Stomach smooth muscle (tissue), 2 donors: ENCODE data around the gene GALT.

ENCODE experiments used
- H3K27ac ChIP-seq: one replicate; pipeline ENCODE4 v1.7.0; 2013; ENCODE audit warnings: mild to moderate bottlenecking, low read length, inconsistent platforms
- H3K27me3 ChIP-seq, 2 donors: one replicate each; pipeline ENCODE4 v1.7.0; 2013; ENCODE audit warnings: low read length in 2 of 2; ENCODE audit not compliant: insufficient read depth in 2 of 2, control insufficient read depth in 1 of 2
- H3K36me3 ChIP-seq, 2 donors: one replicate each; pipeline ENCODE4 v1.7.0; 2013; ENCODE audit warnings: low read length in 2 of 2; ENCODE audit not compliant: control insufficient read depth in 2 of 2, insufficient read depth in 2 of 2
- H3K4me1 ChIP-seq: one replicate; pipeline ENCODE4 v1.7.0; 2013; ENCODE audit warnings: low read length; ENCODE audit not compliant: control insufficient read depth, insufficient read depth
- H3K4me3 ChIP-seq, 2 donors: one replicate each; pipeline ENCODE4 v1.7.0; 2013; ENCODE audit warnings: low read length in 2 of 2
- H3K9ac ChIP-seq, 2 donors: one replicate each; pipeline ENCODE4 v1.7.0; 2013; ENCODE audit warnings: low read length in 2 of 2, mild to moderate bottlenecking in 1 of 2
- H3K9me3 ChIP-seq, 2 donors: one replicate each; pipeline ENCODE4 v1.7.0; 2013; ENCODE audit warnings: low read length in 2 of 2; ENCODE audit not compliant: control insufficient read depth in 2 of 2
- donor health status: healthy.
- donor health status: Pancreatic carcinoma.

GALT gene

GRCh38 chr9:34653151-34654072, 6.9 kb downstream of the GALT start:
- Histone ChIP-seq H3K27ac (peak overlapping the region; percentile 93), H3K36me3 (peaks cover 12 to 19% of the 10 kb centered on the region in 2 donors), H3K27me3 (no peaks in the 10 kb centered on the region), H3K4me3 (peak overlapping the region; percentile 70 to 82), H3K9ac (peak overlapping the region; percentile 60 to 67), H3K4me1 (peaks cover 58% of the 10 kb centered on the region), H3K9me3 (no peaks in the 10 kb centered on the region)

DNA sequence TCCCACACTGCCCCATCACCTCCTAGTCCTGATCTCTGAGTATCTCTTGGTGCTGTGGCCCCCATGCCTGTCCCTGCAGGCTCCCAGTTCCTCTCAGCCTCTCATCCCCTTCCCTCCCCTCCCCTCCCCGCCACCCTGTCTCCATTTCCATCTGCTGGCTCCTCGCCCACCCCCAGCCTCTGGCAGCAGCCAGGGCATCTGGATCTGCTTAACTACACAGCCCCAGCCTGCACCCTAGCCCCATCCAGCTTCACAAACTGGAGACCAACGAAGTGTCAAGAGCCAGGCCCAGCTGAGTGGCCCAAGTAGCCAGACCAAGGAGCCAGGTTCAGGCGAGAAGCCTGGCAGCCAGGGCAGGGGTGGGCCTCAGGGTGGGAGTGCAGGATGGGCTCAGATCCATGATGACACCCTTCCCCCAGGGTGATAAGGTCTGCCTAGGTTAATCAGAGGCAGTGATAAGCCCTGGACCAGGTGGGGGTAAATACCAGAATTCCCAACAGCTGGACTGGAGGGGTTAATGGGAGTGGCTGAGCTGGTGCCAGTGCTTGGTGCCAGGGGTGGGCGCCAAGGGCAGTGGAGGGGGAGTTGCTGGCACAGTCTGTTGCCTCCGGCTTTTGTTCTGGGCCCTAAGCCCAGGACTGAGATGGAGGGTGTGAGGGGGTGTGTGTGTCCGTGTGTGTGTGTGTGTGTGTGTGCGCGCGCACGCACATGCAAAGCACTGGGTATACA, 8.0 kb downstream of the GALT start:
- Histone ChIP-seq H3K9ac (peak overlapping the region in 1 of 2 donors; percentile 66), H3K4me3 (peak overlapping the region; percentile 47 to 63), H3K27me3 (no peaks in the 10 kb centered on the region), H3K4me1 (peaks cover 56% of the 10 kb centered on the region), H3K36me3 (peaks cover 3 to 8% of the 10 kb centered on the region in 2 donors), H3K27ac (peak overlapping the region; percentile 93), H3K9me3 (no peaks in the 10 kb centered on the region)

DNA sequence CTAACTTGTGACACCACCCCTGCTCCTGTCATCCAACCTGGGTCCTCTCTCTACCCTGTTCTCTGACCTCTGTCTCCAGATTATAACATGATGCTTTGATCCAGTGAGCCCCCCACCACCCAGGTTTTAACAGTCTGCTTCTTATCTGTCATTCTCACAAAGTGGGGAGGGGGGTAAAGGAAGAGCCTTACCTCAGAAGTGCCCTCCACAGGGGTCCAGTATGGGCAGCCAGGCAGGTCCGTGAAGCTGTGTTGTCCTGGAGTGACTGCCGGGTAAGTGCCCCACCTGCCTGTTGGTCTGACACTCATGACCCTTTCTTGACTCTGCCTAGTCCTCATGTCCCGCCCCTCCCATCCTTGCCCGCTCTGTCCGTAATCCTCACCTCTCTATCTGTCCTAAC, 8.9 kb downstream of the GALT start:
- Histone ChIP-seq H3K9ac (no peak overlapping the region), H3K36me3 (peaks cover 4 to 6% of the 10 kb centered on the region in 2 donors), H3K4me1 (peaks cover 54% of the 10 kb centered on the region), H3K4me3 (peak overlapping the region in 1 of 2 donors; percentile 52), H3K27ac (peak overlapping the region; percentile 93), H3K9me3 (no peaks in the 10 kb centered on the region), H3K27me3 (no peaks in the 10 kb centered on the region)

GRCh38 chr9:34656992-34657391, 10.5 kb downstream of the GALT start:
- H3K4me3 ChIP-seq = no peak overlapping the region
- peaks cover 9 to 17% of the 10 kb centered on the region in 2 donors for H3K36me3 ChIP-seq
- H3K4me1 ChIP-seq = peaks cover 38% of the 10 kb centered on the region
- H3K27ac ChIP-seq = no peak overlapping the region
- H3K9me3 ChIP-seq = no peaks in the 10 kb centered on the region
- H3K27me3 ChIP-seq = no peaks in the 10 kb centered on the region
- no peak overlapping the region for H3K9ac ChIP-seq

DNA sequence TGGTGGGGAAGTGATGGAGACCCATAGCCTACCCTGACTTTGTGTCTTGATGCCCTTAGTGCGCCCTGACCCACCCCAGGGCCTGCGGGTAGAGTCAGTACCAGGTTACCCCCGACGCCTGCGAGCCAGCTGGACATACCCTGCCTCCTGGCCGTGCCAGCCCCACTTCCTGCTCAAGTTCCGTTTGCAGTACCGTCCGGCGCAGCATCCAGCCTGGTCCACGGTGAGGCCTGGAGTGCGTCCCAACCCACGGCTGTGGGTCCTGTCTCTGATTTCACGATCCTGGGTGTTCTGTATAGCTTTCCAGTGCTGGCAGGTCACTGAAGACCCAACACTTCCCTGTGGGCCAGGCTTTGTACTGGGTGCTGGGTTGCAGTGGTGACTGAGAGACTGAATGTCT, 12.0 kb downstream of the GALT start:
- Histone ChIP-seq H3K27ac (no peak overlapping the region), H3K36me3 (peaks cover 9 to 17% of the 10 kb centered on the region in 2 donors), H3K4me1 (peaks cover 28% of the 10 kb centered on the region), H3K4me3 (no peak overlapping the region), H3K9ac (no peak overlapping the region), H3K9me3 (no peaks in the 10 kb centered on the region), H3K27me3 (no peaks in the 10 kb centered on the region)

GRCh38 chr9:34659592-34660253, 13.2 kb downstream of the GALT start:
- H3K36me3 ChIP-seq = peaks cover 9 to 17% of the 10 kb centered on the region in 2 donors
- peaks cover 24% of the 10 kb centered on the region for H3K4me1 ChIP-seq
- H3K4me3 ChIP-seq = no peak overlapping the region
- no peaks in the 10 kb centered on the region for H3K9me3 ChIP-seq
- no peaks in the 10 kb centered on the region for H3K27me3 ChIP-seq
- H3K9ac ChIP-seq = no peak overlapping the region
- H3K27ac ChIP-seq = no peak overlapping the region

- peaks cover 30% of the 10 kb centered on the region for H3K4me1 ChIP-seq
- no peaks in the 10 kb centered on the region for H3K9me3 ChIP-seq
- no peaks in the 10 kb centered on the region for H3K27me3 ChIP-seq
- H3K4me3 ChIP-seq = no peak within 1 kb of the TSS
- H3K36me3 ChIP-seq = peaks cover 9 to 19% of the 10 kb centered on the region in 2 donors
- no peak within 1 kb of the TSS for H3K9ac ChIP-seq
- H3K27ac ChIP-seq = no peak within 1 kb of the TSS
These were observed 16.2 kb downstream of the GALT start, which contains the start of gene CCL27 for GRCh38 chr9:34662526-34663302. CCL27 (minus strand) TSS chr9:34662657; CDS start chr9:34662633, 24 bp downstream.

DNA sequence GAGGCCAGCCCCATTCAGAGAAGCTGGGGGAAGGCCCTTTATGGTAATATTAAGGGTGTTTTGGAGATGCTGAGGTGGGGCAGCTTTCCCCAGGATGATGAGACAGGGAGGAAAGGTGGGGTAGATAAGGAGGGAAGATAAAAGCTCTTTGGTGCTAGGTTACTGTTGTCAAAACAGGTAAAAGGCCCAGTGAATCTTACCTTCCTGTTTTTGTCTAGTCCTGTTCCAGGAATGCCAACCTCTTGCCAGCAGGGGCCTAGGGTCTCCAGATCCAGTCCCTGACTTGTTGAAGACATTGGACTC, 16.8 kb downstream of the GALT start:
- no peaks in the 10 kb centered on the region for H3K9me3 ChIP-seq
- no peak overlapping the region for H3K27ac ChIP-seq
- no peak overlapping the region for H3K4me3 ChIP-seq
- no peak overlapping the region for H3K9ac ChIP-seq
- peaks cover 9 to 24% of the 10 kb centered on the region in 2 donors for H3K36me3 ChIP-seq
- peaks cover 33% of the 10 kb centered on the region for H3K4me1 ChIP-seq
- no peaks in the 10 kb centered on the region for H3K27me3 ChIP-seq

GRCh38 chr9:34664281-34665066, 18.0 kb downstream of the GALT start:
- peak overlapping the region; percentile 42 to 71 for H3K9ac ChIP-seq
- H3K4me3 ChIP-seq = peak overlapping the region; percentile 53 to 74
- H3K4me1 ChIP-seq = peaks cover 33% of the 10 kb centered on the region
- peak overlapping the region; percentile 82 for H3K27ac ChIP-seq
- no peaks in the 10 kb centered on the region for H3K27me3 ChIP-seq
- H3K36me3 ChIP-seq = peaks cover 9 to 30% of the 10 kb centered on the region in 2 donors
- peaks cover 0 to under 1% of the 10 kb centered on the region in 2 donors for H3K9me3 ChIP-seq
